ENCODE measurements around the gene LTBP3. TPM values are rescaled to one million over a fixed set of nuclear protein-coding genes. Genes with fewer than 3 reads are reported as not detected.

The LTBP3 gene
- total and polyA plus RNA-seq, 9 of the 15 experiments (the other 6 are each of a cell fraction or from before 2014, with no cell fraction given): 0.06 to 20.5 (median 4.8) TPM

GRCh38 chr11:65491614-65492386 is 66.4 kb downstream of the LTBP3 start (continued):
- TF ChIP-seq CC2D1A (IDR thresholded peaks at IDR 0.05) (no peak), ZNF766 (CRISPR knock-in tag; conservative IDR thresholded peaks at IDR 0.05) (peak; percentile 78; the same call in 1 of the 2 replicates), NEUROD1 (IDR thresholded peaks at IDR 0.05; ENCODE audit: borderline replicate concordance, low read depth, low read length, partially characterized antibody) (peak; percentile 37), PKNOX1 (IDR thresholded peaks at IDR 0.05) (peak; percentile 17; the same call in 1 of the 2 replicates), RBFOX2 (IDR thresholded peaks at IDR 0.05; ENCODE audit: low read depth, low read length) (peak; percentile 45; the same call in 1 of the 2 replicates), IRF9 (tag; IDR thresholded peaks at IDR 0.05) (0 out of 2 replicates have a peak, but pooled peaks have one; percentile 36), MLLT1 (IDR thresholded peaks at IDR 0.05) (peak; percentile 71 to 77; a peak in 2 of 4 replicates), SUPT5H (IDR thresholded peaks at IDR 0.05) (no peak), SMARCA4 (IDR thresholded peaks at IDR 0.05) (peak; percentile 81), YY1 (IDR thresholded peaks at IDR 0.05; ENCODE audit: borderline replicate concordance in 1 of 3, control insufficient read depth in 1 of 3, extremely low read depth in 1 of 3, insufficient read depth in 3 of 3, insufficient read length in 1 of 3, insufficient replicate concordance in 2 of 3, low read depth in 1 of 3, low read length in 2 of 3) (peak in 1 of 3 experiments; percentile 12), ZNF778 (CRISPR knock-in tag; IDR thresholded peaks at IDR 0.05) (no peak), ARID1B (IDR thresholded peaks at IDR 0.05) (peak; percentile 64), SMARCC2 (IDR thresholded peaks at IDR 0.05; ENCODE audit: low read depth) (peak; percentile 70; the same call in 1 of the 2 replicates), AFF1 (IDR thresholded peaks at IDR 0.05; ENCODE audit: low read depth in 1 of 2, partially characterized antibody in 2 of 2) (peak; percentile 28 to 40), MYNN (IDR thresholded peaks at IDR 0.05) (0 out of 2 replicates have a peak, but pooled peaks have one; percentile 55), MYNN (CRISPR knock-in tag; IDR thresholded peaks at IDR 0.05) (no peak), ZBTB2 (IDR thresholded peaks at IDR 0.05) (peak; percentile 29; the same call in 1 of the 2 replicates), NFATC3 (IDR thresholded peaks at IDR 0.05) (no peak)
